GM19043 (cell line): ENCODE data around the gene CDC40.

Experiments used
- ATAC-seq: cut with Tn5 transposase; IDR thresholded peaks from one replicate; pipeline ENCODE4 v1.9.1; 2021; ENCODE audit warnings: low read depth; ENCODE audit not compliant: unreplicated experiment

The CDC40 gene

GRCh38 chr6:110180228-110181008 is at the start of gene CDC40:
Gene CDC40 (plus strand): TSS chr6:110180427. CDS start chr6:110180445, 18 bp downstream.
- peak; percentile 38 for ATAC-seq

- ATAC-seq: no peak
Observed at GRCh38 chr6:110137924-110138887, 42.0 kb upstream of the CDC40 start.

GRCh38 chr6:110139052-110139451 is 41.2 kb upstream of the CDC40 start:
- no peak for ATAC-seq

- ATAC-seq: no peak
Observed at GRCh38 chr6:110140650-110141049, 39.6 kb upstream of the CDC40 start.

- ATAC-seq: no peak
Observed at GRCh38 chr6:110147870-110148269, 32.4 kb upstream of the CDC40 start.

- no peak for ATAC-seq
Observed at GRCh38 chr6:110158479-110158878, 21.7 kb upstream of the CDC40 start.

GRCh38 chr6:110170081-110170480 is 10.1 kb upstream of the CDC40 start:
- ATAC-seq: no peak

GRCh38 chr6:110173506-110174132 is 6.6 kb upstream of the CDC40 start:
- ATAC-seq: no peak

GRCh38 chr6:110178626-110179405 is 1.4 kb upstream of the CDC40 start:
- ATAC-seq: peak; percentile 12

GRCh38 chr6:110179406-110180227 is 610 bp upstream of the CDC40 start, which contains the start of gene WASF1:
Gene WASF1 (minus strand): TSS chr6:110179670. CDS start chr6:110127601, 52,069 bp downstream.
- ATAC-seq: peak; percentile 86

GRCh38 chr6:110181131-110182030 is 1.2 kb downstream of the CDC40 start:
- ATAC-seq: no peak

GRCh38 chr6:110183292-110183885 is 3.2 kb downstream of the CDC40 start:
- no peak for ATAC-seq

GRCh38 chr6:110185879-110186278 is 5.7 kb downstream of the CDC40 start:
- peak; percentile 60 for ATAC-seq

- ATAC-seq: no peak
Observed at GRCh38 chr6:110188791-110189190, 8.6 kb downstream of the CDC40 start.

GRCh38 chr6:110190726-110191125 is 10.5 kb downstream of the CDC40 start:
- no peak for ATAC-seq

- ATAC-seq: no peak
Observed at GRCh38 chr6:110191477-110191876, 11.2 kb downstream of the CDC40 start.

- no peak for ATAC-seq
Observed at GRCh38 chr6:110195639-110196038, 15.4 kb downstream of the CDC40 start.

GRCh38 chr6:110196874-110197273 is 16.6 kb downstream of the CDC40 start:
- ATAC-seq: no peak
